ENCODE data around the gene LRBA.

LRBA gene

GRCh38 chr4:150379454-150379853 lies 635.6 kb downstream of the LRBA start:
- DNase-seq (ENCODE audit: low read depth), result no peak
- H3K4me3 ChIP-seq (ENCODE audit: low read depth, low read length), result no peak overlapping the region
- no peak for TF ChIP-seq CTCF (IDR thresholded peaks at IDR 0.05; ENCODE audit: control insufficient read depth, extremely low read depth, insufficient read depth)

- no peak for DNase-seq (ENCODE audit: low read depth)
- no peak for TF ChIP-seq CTCF (IDR thresholded peaks at IDR 0.05; ENCODE audit: control insufficient read depth, extremely low read depth, insufficient read depth)
- no peak overlapping the region for H3K4me3 ChIP-seq (ENCODE audit: low read depth, low read length)
Measured at GRCh38 chr4:150375025-150375424, 640.1 kb downstream of the LRBA start.

- H3K4me3 ChIP-seq (ENCODE audit: low read depth, low read length), result no peak overlapping the region
- DNase-seq (ENCODE audit: low read depth), result no peak
- no peak for TF ChIP-seq CTCF (IDR thresholded peaks at IDR 0.05; ENCODE audit: control insufficient read depth, extremely low read depth, insufficient read depth)
Measured at GRCh38 chr4:150371869-150372268, 643.2 kb downstream of the LRBA start.

- no peak for TF ChIP-seq CTCF (IDR thresholded peaks at IDR 0.05; ENCODE audit: control insufficient read depth, extremely low read depth, insufficient read depth)
- H3K4me3 ChIP-seq (ENCODE audit: low read depth, low read length), result no peak overlapping the region
- no peak for DNase-seq (ENCODE audit: low read depth)
Measured at GRCh38 chr4:150369434-150370380, 645.4 kb downstream of the LRBA start.

GRCh38 chr4:150368667-150369066 lies 646.4 kb downstream of the LRBA start:
- DNase-seq (ENCODE audit: low read depth), result peak; percentile 37
- TF ChIP-seq CTCF (IDR thresholded peaks at IDR 0.05; ENCODE audit: control insufficient read depth, extremely low read depth, insufficient read depth), result no peak
- no peak overlapping the region for H3K4me3 ChIP-seq (ENCODE audit: low read depth, low read length)

GRCh38 chr4:150367326-150367725 lies 647.8 kb downstream of the LRBA start:
- DNase-seq (ENCODE audit: low read depth), result no peak
- TF ChIP-seq CTCF (IDR thresholded peaks at IDR 0.05; ENCODE audit: control insufficient read depth, extremely low read depth, insufficient read depth), result no peak
- no peak overlapping the region for H3K4me3 ChIP-seq (ENCODE audit: low read depth, low read length)
